ENCODE data around the gene ADAM8.

The ADAM8 gene

DNA sequence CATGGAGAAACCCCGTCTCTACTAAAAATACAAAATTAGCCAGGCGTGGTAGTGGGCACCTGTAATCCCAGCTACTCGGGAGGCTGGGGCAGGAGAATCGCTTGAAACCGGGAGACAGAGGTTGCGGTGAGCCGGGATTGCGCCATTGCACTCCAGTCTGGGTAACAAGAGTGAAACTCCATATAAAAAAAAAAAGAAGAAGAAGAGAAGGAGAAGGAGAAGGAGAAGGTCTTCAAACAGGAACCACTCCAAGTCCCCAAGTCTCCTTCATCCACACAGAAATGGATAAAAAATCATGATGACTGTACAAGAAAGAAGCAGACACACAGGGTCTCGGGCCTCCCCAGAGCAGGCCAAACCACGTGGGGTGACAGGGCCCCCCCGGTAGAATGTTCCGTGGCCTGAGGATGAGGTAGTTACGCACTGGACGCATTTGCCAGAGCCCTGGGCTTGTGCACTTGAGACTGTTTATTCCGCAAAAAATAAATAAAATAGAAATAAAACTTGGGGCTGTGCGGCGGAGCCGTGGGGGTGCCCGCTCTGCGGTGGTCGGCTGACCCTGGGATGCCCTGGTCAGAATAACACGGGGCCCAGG lies 23.2 kb downstream of the ADAM8 start:
- no peak for TF ChIP-seq CTCF (IDR thresholded peaks at IDR 0.05; ENCODE audit: low read depth, low read length)
- H3K4me3 ChIP-seq (ENCODE audit: low read depth, low read length), result no peak overlapping the region

DNA sequence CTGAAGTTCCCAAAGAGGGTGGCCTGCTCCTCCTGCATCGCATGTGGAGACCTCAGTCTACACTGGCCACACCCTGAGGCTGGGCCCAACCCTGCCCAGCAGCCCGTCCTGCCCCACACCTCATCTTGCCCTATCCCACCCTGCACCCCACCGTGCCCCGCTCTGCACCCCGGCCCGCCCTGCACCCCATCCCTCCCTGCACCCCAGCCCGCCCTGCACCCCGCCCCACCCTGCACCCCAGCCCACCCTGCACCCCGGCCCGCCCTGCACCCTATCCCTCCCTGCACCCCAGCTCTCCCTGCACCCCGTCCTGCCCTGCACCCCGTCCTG lies 24.5 kb downstream of the ADAM8 start:
- H3K4me3 ChIP-seq (ENCODE audit: low read depth, low read length), result no peak overlapping the region
- TF ChIP-seq CTCF (IDR thresholded peaks at IDR 0.05; ENCODE audit: low read depth, low read length), result no peak

GRCh38 chr10:133251388-133252222 lies 25.1 kb downstream of the ADAM8 start:
- H3K4me3 ChIP-seq (ENCODE audit: low read depth, low read length), result no peak overlapping the region
- no peak for TF ChIP-seq CTCF (IDR thresholded peaks at IDR 0.05; ENCODE audit: low read depth, low read length)

DNA sequence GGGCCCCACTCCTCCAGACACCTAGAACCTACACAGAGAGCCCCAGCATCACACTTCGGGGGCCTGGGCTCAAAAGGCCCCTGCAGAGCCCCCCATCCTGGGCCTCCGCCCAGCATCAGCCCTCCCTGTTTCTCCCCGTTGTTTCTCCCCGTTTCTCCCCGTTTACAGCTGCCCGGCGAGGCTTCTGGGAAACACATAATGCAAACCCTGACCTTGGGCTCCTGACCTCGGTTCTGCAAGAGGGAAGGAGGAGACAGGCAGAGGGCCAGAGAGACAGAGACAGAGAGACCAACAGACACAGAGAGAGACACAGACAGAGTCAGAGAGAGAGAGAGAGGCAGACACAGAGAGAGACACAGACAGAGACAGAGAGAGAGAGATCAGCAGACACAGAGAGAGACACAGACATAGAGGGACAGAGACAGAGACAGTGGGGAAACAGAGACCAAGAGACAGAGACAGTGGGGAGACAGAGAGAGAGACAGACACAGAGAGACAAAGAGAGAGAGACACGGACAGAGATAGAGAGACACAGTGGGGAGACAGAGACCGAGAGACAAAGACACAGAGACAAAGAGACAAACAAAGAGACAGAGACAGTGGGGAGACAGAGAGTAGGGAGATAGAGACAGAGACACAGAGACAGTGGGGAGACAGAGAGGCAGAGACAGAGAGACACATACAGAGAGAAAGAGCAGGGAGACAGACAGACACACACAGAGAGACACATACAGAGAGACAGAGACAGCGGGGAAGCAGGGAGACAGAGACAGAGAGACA lies 26.5 kb downstream of the ADAM8 start:
- no peak overlapping the region for H3K4me3 ChIP-seq (ENCODE audit: low read depth, low read length)
- TF ChIP-seq CTCF (IDR thresholded peaks at IDR 0.05; ENCODE audit: low read depth, low read length), result no peak

- no peak overlapping the region for H3K4me3 ChIP-seq (ENCODE audit: low read depth, low read length)
- TF ChIP-seq CTCF (IDR thresholded peaks at IDR 0.05; ENCODE audit: low read depth, low read length), result no peak
These were observed 27.4 kb downstream of the ADAM8 start for GRCh38 chr10:133249094-133249780.

DNA sequence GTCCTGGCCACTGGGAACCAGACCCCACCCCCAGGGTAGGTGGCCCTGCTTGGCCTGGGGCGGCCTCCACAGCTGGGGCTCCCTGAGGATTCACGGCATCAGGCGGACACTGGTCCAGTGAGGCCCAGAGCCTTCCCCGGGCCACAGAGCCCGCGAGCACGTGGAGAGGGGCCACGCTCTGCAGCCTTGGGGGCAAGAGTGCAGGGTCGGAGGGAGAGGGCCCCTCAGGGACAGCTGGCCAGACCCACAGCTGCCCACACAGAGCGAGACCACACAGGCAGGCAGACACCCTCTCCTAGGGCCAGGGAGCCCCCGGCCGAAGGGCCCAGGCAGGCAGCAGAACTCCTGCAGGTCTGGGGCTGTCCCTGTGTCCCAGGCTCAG lies 28.3 kb downstream of the ADAM8 start:
- H3K4me3 ChIP-seq (ENCODE audit: low read depth, low read length), result no peak overlapping the region
- TF ChIP-seq CTCF (IDR thresholded peaks at IDR 0.05; ENCODE audit: low read depth, low read length), result no peak
